ENCODE data around the gene APBA2. TPM values are rescaled to one million over a fixed set of nuclear protein-coding genes. Genes with fewer than 3 reads are reported as not detected.

The APBA2 gene
- total and polyA plus RNA-seq, 10 donors = 5.8 to 33.8 (median 18.3) TPM

- Histone ChIP-seq H3K36me3 (no peaks in the 10 kb centered on the region), H3K27ac (peak overlapping the region in 2 of 8 donors; percentile 67 to 82), H3K4me3 (peak overlapping the region in 1 of 8 donors; percentile 61), H3K27me3 (replicated peaks in 1 of 7) (peaks cover 0 to 23% (median 0%) of the 10 kb centered on the region in 7 donors), H3K9me3 (no peaks in the 10 kb centered on the region), H3K4me1 (peaks cover 0 to 27% (median 0%) of the 10 kb centered on the region in 6 donors)
- TF ChIP-seq POLR2AphosphoS5 (IDR thresholded peaks at IDR 0.05) (no peak), CTCF (IDR thresholded peaks at IDR 0.05 in 8 of 11, conservative IDR thresholded peaks at IDR 0.05 in 3 of 11) (no peak), POLR2A (IDR thresholded peaks at IDR 0.05) (no peak)
- peak; percentile 46 for DNase-seq
- 79 to 89% (median 87%) methylated on average over 5 of the region's 5 CpGs for WGBS, 5 donors
- intact Hi-C loops (cut with DNase I; ENCODE audit: low total_unique reads) = no loop called here
Measured at GRCh38 chr15:28922707-28923012, 36.9 kb downstream of the APBA2 start.

- Histone ChIP-seq H3K27me3 (replicated peaks in 1 of 7) (peaks cover 0 to 17% (median 0%) of the 10 kb centered on the region in 7 donors), H3K4me1 (peaks cover 0 to 24% (median 0%) of the 10 kb centered on the region in 6 donors), H3K36me3 (no peaks in the 10 kb centered on the region), H3K9me3 (no peaks in the 10 kb centered on the region), H3K4me3 (no peak overlapping the region), H3K27ac (no peak overlapping the region)
- DNase-seq = peak; percentile 61
- intact Hi-C loops (cut with DNase I; ENCODE audit: low total_unique reads) = no loop called here
- TF ChIP-seq POLR2AphosphoS5 (IDR thresholded peaks at IDR 0.05) = no peak
- TF ChIP-seq CTCF (IDR thresholded peaks at IDR 0.05 in 8 of 11, conservative IDR thresholded peaks at IDR 0.05 in 3 of 11) = no peak
- TF ChIP-seq POLR2A (IDR thresholded peaks at IDR 0.05) = no peak
- 74 to 85% (median 77%) methylated on average over 8 of the region's 8 CpGs for WGBS, 5 donors
Measured at GRCh38 chr15:28923726-28924280, 38.0 kb downstream of the APBA2 start.

GRCh38 chr15:28927043-28927442 lies 41.3 kb downstream of the APBA2 start:
- WGBS, 5 donors = 87 to 96% (median 92%) methylated on average over 5 of the region's 5 CpGs
- no peaks in the 10 kb centered on the region for H3K36me3 ChIP-seq
- DNase-seq = peak; percentile 7
- peaks cover 0 to 7% (median 0%) of the 10 kb centered on the region in 7 donors for H3K27me3 ChIP-seq (replicated peaks in 1 of 7)
- H3K9me3 ChIP-seq = no peaks in the 10 kb centered on the region
- intact Hi-C loops (cut with DNase I; ENCODE audit: low total_unique reads) = no loop called here
- H3K27ac ChIP-seq = no peak overlapping the region
- TF ChIP-seq POLR2AphosphoS5 (IDR thresholded peaks at IDR 0.05) (no peak), POLR2A (IDR thresholded peaks at IDR 0.05) (no peak), CTCF (IDR thresholded peaks at IDR 0.05 in 8 of 11, conservative IDR thresholded peaks at IDR 0.05 in 3 of 11) (no peak)
- H3K4me3 ChIP-seq = no peak overlapping the region
- peaks cover 0 to 5% (median 0%) of the 10 kb centered on the region in 6 donors for H3K4me1 ChIP-seq

- Histone ChIP-seq H3K27ac (no peak overlapping the region), H3K9me3 (peaks cover 0 to 10% (median 0%) of the 10 kb centered on the region in 8 donors), H3K4me3 (no peak overlapping the region), H3K27me3 (replicated peaks in 1 of 7) (peaks cover 0 to 7% (median 0%) of the 10 kb centered on the region in 7 donors), H3K4me1 (peaks cover 0 to under 1% (median 0%) of the 10 kb centered on the region in 6 donors), H3K36me3 (no peaks in the 10 kb centered on the region)
- 88 to 97% (median 92%) methylated on average over 10 of the region's 10 CpGs for WGBS, 5 donors
- DNase-seq = peak; percentile 24
- TF ChIP-seq CTCF (IDR thresholded peaks at IDR 0.05 in 8 of 11, conservative IDR thresholded peaks at IDR 0.05 in 3 of 11) (no peak), POLR2AphosphoS5 (IDR thresholded peaks at IDR 0.05) (no peak), POLR2A (IDR thresholded peaks at IDR 0.05) (no peak)
- intact Hi-C loops (cut with DNase I; ENCODE audit: low total_unique reads) = no loop called here
Measured at GRCh38 chr15:28929200-28929599, 43.4 kb downstream of the APBA2 start.
